HEK293 (cell line): Measurements from ENCODE around the gene DPM2.
A peak's percentile ranks its signal among the peaks of the same experiment; 100 is the strongest.

Source experiments
- CTCF ChIA-PET: fragments of 350-600 bp; formaldehyde crosslinking; extraction: SDS; loops from one replicate; lab custom pipeline; 2021; ENCODE audit warnings: antibody characterized with exemption; lab: Yijun Ruan, JAX
- POLR2A ChIA-PET: fragments of 300-600 bp; formaldehyde crosslinking; extraction: SDS; loops from one replicate; lab custom pipeline; 2020; ENCODE audit warnings: antibody characterized with exemption, inconsistent platforms; lab: Yijun Ruan, JAX
- H3K27ac ChIP-seq: fragments of 200-500 bp; sonication (Bioruptor generic); 2 replicates; pipeline ENCODE4 v1.5.1; 2014; ENCODE audit warnings: low read depth, low read length, control low read depth, inconsistent platforms; ENCODE audit errors: extremely low read depth
- H3K36me3 ChIP-seq, 2 experiments: fragments of 200-500 bp in 1 of 2; sonication (Bioruptor generic) in 1 of 2; 1 replicate in 1 of 2; 2 replicates in 1 of 2; pipeline ENCODE4 v1.5.1; 2014 to 2017; ENCODE audit warnings: inconsistent platforms in 2 of 2, low read length in 2 of 2; ENCODE audit not compliant: control insufficient read depth in 2 of 2, insufficient read depth in 1 of 2
- H3K4me1 ChIP-seq: fragments of 200-500 bp; sonication (Bioruptor generic); 2 replicates; pipeline ENCODE4 v1.5.1; 2014; ENCODE audit warnings: mild to moderate bottlenecking, low read length, inconsistent platforms; ENCODE audit not compliant: control insufficient read depth, insufficient read depth
- H3K4me3 ChIP-seq: 2 replicates; pipeline ENCODE4 v1.5.1; 2011; ENCODE audit warnings: low read depth, mild to moderate bottlenecking, control low read depth, low read length, moderate library complexity
- H3K9me3 ChIP-seq: fragments of 200-500 bp; sonication (Bioruptor generic); 2 replicates; pipeline ENCODE4 v1.5.1; 2014; ENCODE audit warnings: low read depth, low read length, inconsistent platforms; ENCODE audit not compliant: control insufficient read depth, insufficient read depth
- AEBP2 ChIP-seq: fragments of 450-650 bp; formaldehyde crosslinking; IDR thresholded peaks from 2 replicates; pipeline ENCODE4 v1.5.1; 2016; ENCODE audit warnings: missing biosample characterization, missing genetic modification characterization, borderline replicate concordance
- BCL11B ChIP-seq: fragments of 450-650 bp; formaldehyde crosslinking; IDR thresholded peaks from 2 replicates; pipeline ENCODE4 v1.5.1; 2016; ENCODE audit warnings: low read depth, missing biosample characterization, missing genetic modification characterization
- BCL6B ChIP-seq: fragments of 450-650 bp; formaldehyde crosslinking; IDR thresholded peaks from 2 replicates; pipeline ENCODE4 v1.5.1; 2017; ENCODE audit warnings: missing biosample characterization, missing genetic modification characterization
- CTCF ChIP-seq: fragments of 450-650 bp; formaldehyde crosslinking; IDR thresholded peaks from 2 replicates; pipeline ENCODE4 v1.5.1; 2016; ENCODE audit warnings: missing biosample characterization, missing genetic modification characterization
- GFI1B ChIP-seq: fragments of 450-650 bp; formaldehyde crosslinking; IDR thresholded peaks from 2 replicates; pipeline ENCODE4 v1.5.1; 2016; ENCODE audit warnings: missing biosample characterization, missing genetic modification characterization
- HIC1 ChIP-seq: fragments of 450-650 bp; formaldehyde crosslinking; IDR thresholded peaks from 2 replicates; pipeline ENCODE4 v1.5.1; 2016; ENCODE audit warnings: missing biosample characterization, missing genetic modification characterization
- KLF10 ChIP-seq: fragments of 450-650 bp; IDR thresholded peaks from 2 replicates; pipeline ENCODE4 v1.5.1; 2018; ENCODE audit warnings: missing biosample characterization, mild to moderate bottlenecking, missing genetic modification characterization
- MZF1 ChIP-seq: fragments of 450-650 bp; formaldehyde crosslinking; IDR thresholded peaks from 2 replicates; pipeline ENCODE4 v1.5.1; 2017; ENCODE audit warnings: missing biosample characterization, missing genetic modification characterization, borderline replicate concordance
- OSR2 ChIP-seq: fragments of 450-650 bp; formaldehyde crosslinking; IDR thresholded peaks from 2 replicates; pipeline ENCODE4 v1.5.1; 2016; ENCODE audit warnings: missing biosample characterization, missing genetic modification characterization
- PRDM2 ChIP-seq: fragments of 450-650 bp; formaldehyde crosslinking; IDR thresholded peaks from 2 replicates; pipeline ENCODE4 v1.5.1; 2016; ENCODE audit warnings: missing biosample characterization, missing genetic modification characterization, borderline replicate concordance
- YY1 ChIP-seq: fragments of 450-650 bp; formaldehyde crosslinking; IDR thresholded peaks from 2 replicates; pipeline ENCODE4 v1.5.1; 2018; ENCODE audit warnings: missing biosample characterization, missing genetic modification characterization
- ZNF114 ChIP-seq: fragments of 450-650 bp; formaldehyde crosslinking; IDR thresholded peaks from 2 replicates; pipeline ENCODE4 v1.5.0; 2017; ENCODE audit warnings: missing biosample characterization, missing genetic modification characterization
- ZNF121 ChIP-seq: fragments of 450-650 bp; formaldehyde crosslinking; IDR thresholded peaks from 2 replicates; pipeline ENCODE4 v1.5.1; 2016; ENCODE audit warnings: missing biosample characterization, missing genetic modification characterization
- ZNF211 ChIP-seq: fragments of 450-650 bp; formaldehyde crosslinking; IDR thresholded peaks from 2 replicates; pipeline ENCODE4 v1.5.1; 2016; ENCODE audit warnings: low read depth, missing biosample characterization, missing genetic modification characterization
- ZNF221 ChIP-seq: fragments of 450-650 bp; formaldehyde crosslinking; IDR thresholded peaks from 2 replicates; pipeline ENCODE4 v1.5.1; 2017; ENCODE audit warnings: missing biosample characterization, missing genetic modification characterization, borderline replicate concordance
- ZNF426 ChIP-seq: fragments of 450-650 bp; formaldehyde crosslinking; IDR thresholded peaks from 2 replicates; pipeline ENCODE4 v1.5.1; 2017; ENCODE audit warnings: missing biosample characterization, missing genetic modification characterization, mild to moderate bottlenecking, inconsistent platforms, moderate library complexity
- ZNF510 ChIP-seq: fragments of 450-650 bp; formaldehyde crosslinking; IDR thresholded peaks from 2 replicates; pipeline ENCODE4 v1.5.1; 2018; ENCODE audit warnings: mild to moderate bottlenecking, missing genetic modification characterization, missing biosample characterization; ENCODE audit not compliant: insufficient replicate concordance
- ZNF624 ChIP-seq: fragments of 450-650 bp; formaldehyde crosslinking; IDR thresholded peaks from 2 replicates; pipeline ENCODE4 v1.5.1; 2017; ENCODE audit warnings: missing biosample characterization, missing genetic modification characterization
- ZNF776 ChIP-seq: fragments of 450-650 bp; formaldehyde crosslinking; IDR thresholded peaks from 2 replicates; pipeline ENCODE4 v1.5.0; 2017; ENCODE audit warnings: missing biosample characterization, missing genetic modification characterization, borderline replicate concordance
- ZNF830 ChIP-seq: fragments of 450-650 bp; IDR thresholded peaks from 2 replicates; pipeline ENCODE4 v1.5.0; 2018; ENCODE audit warnings: missing biosample characterization, missing genetic modification characterization, low read depth, mild to moderate bottlenecking, moderate library complexity

Gene DPM2

GRCh38 chr9:127966416-127967150, 28.9 kb upstream of the DPM2 start (continued):
- TF ChIP-seq HIC1 (tag by site-specific recombination): no peak

DNA sequence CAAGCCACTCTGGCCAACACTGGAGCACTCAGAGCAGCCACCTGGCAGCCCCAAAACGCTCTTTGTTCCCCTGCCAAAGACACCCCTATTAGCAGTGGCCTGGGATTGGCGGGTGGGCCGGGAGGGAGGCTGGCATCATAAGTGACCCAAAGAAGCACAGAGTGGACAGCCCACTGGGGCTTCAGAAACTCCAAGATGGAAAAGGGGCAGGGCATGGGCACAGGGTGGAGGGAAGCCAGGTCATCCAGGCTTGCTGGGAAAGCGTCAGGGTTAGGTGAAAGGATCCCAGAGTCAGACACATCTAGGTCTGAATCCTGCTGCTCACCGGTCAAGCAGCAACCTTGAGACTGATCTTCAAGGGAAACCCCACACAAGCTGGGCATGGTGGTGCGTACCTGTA, 28.3 kb upstream of the DPM2 start:
- Histone ChIP-seq H3K9me3 (no peaks in the 10 kb centered on the region), H3K36me3 (no peaks in the 10 kb centered on the region), H3K4me1 (peaks cover 22% of the 10 kb centered on the region), H3K4me3 (no peak overlapping the region), H3K27ac (peak overlapping the region; percentile 68)
- ChIA-PET POLR2A (interaction anchor here (0.7 to 1.2 kb wide), 3 partner anchors 8 to 28 kb away, joined by 3 to 7 read pairs (median 6); partner anchors contain the start of gene DPM2), CTCF (interaction anchor here (0.7 to 2.3 kb wide), 6 partner anchors 10 to 152 kb away, joined by 3 to 11 read pairs (median 4); no protein-coding TSS in a partner anchor)
- TF ChIP-seq CTCF (tag by site-specific recombination): no peak
- no peak for TF ChIP-seq BCL11B (tag by site-specific recombination)
- TF ChIP-seq ZNF830: no peak
- TF ChIP-seq GFI1B (tag by site-specific recombination): no peak
- TF ChIP-seq YY1 (tag by site-specific recombination): no peak
- no peak for TF ChIP-seq OSR2 (tag by site-specific recombination)
- no peak for TF ChIP-seq KLF10
- TF ChIP-seq AEBP2: no peak
- TF ChIP-seq ZNF426 (tag by site-specific recombination): no peak
- TF ChIP-seq ZNF776: no peak
- TF ChIP-seq ZNF221 (tag by site-specific recombination): no peak
- no peak for TF ChIP-seq PRDM2 (tag by site-specific recombination)
- no peak for TF ChIP-seq BCL6B (tag by site-specific recombination)
- TF ChIP-seq ZNF624 (tag by site-specific recombination): no peak
- no peak for TF ChIP-seq ZNF211 (tag by site-specific recombination)
- TF ChIP-seq ZNF510 (tag by site-specific recombination): no peak
- no peak for TF ChIP-seq MZF1 (tag by site-specific recombination)
- TF ChIP-seq ZNF114: no peak
- no peak for TF ChIP-seq ZNF121 (tag by site-specific recombination)
